ENCODE results near the gene IER5L.

The IER5L gene

GRCh38 chr9:129146441-129146941 is 31.6 kb downstream of the IER5L start:
- TF ChIP-seq CTCF (IDR thresholded peaks at IDR 0.05), result no peak
- no peak overlapping the region for H3K4me3 ChIP-seq (ENCODE audit: low read depth, low read length)
- H3K27me3 ChIP-seq (ENCODE audit: control insufficient read depth, insufficient read depth, low read length), result no peaks in the 10 kb centered on the region
- H2AFZ ChIP-seq, result no peak overlapping the region
- no peaks in the 10 kb centered on the region for H3K36me3 ChIP-seq (ENCODE audit: control insufficient read depth, insufficient read depth, low read length)
- no peaks in the 10 kb centered on the region for H3K9me3 ChIP-seq (ENCODE audit: control insufficient read depth, low read length)
- peaks cover 8% of the 10 kb centered on the region for H3K79me2 ChIP-seq
- H3K4me2 ChIP-seq (ENCODE audit: low read length), result no peak overlapping the region
- H3K4me1 ChIP-seq, result peaks cover 14% of the 10 kb centered on the region
- no peak overlapping the region for H3K9ac ChIP-seq
- peak overlapping the region; percentile 57 for H3K27ac ChIP-seq

- Histone ChIP-seq H3K9me3 (ENCODE audit: control insufficient read depth, low read length) (no peaks in the 10 kb centered on the region), H2AFZ (no peak overlapping the region), H3K36me3 (ENCODE audit: control insufficient read depth, insufficient read depth, low read length) (no peaks in the 10 kb centered on the region), H3K4me3 (ENCODE audit: low read depth, low read length) (no peak overlapping the region), H3K27me3 (ENCODE audit: control insufficient read depth, insufficient read depth, low read length) (no peaks in the 10 kb centered on the region), H3K4me2 (ENCODE audit: low read length) (no peak overlapping the region), H3K79me2 (peaks cover 8% of the 10 kb centered on the region), H3K27ac (peak overlapping the region; percentile 57), H3K9ac (no peak overlapping the region), H3K4me1 (peaks cover 20% of the 10 kb centered on the region)
- TF ChIP-seq CTCF (IDR thresholded peaks at IDR 0.05), result no peak
Observed at GRCh38 chr9:129145841-129146292, 32.2 kb downstream of the IER5L start.

GRCh38 chr9:129145316-129145715 is 32.7 kb downstream of the IER5L start:
- Histone ChIP-seq H3K4me2 (ENCODE audit: low read length) (no peak overlapping the region), H3K27me3 (ENCODE audit: control insufficient read depth, insufficient read depth, low read length) (no peaks in the 10 kb centered on the region), H3K79me2 (peaks cover 8% of the 10 kb centered on the region), H3K9ac (no peak overlapping the region), H3K4me3 (ENCODE audit: low read depth, low read length) (no peak overlapping the region), H3K27ac (peak overlapping the region; percentile 39), H3K4me1 (peaks cover 24% of the 10 kb centered on the region), H3K9me3 (ENCODE audit: control insufficient read depth, low read length) (no peaks in the 10 kb centered on the region), H3K36me3 (ENCODE audit: control insufficient read depth, insufficient read depth, low read length) (no peaks in the 10 kb centered on the region), H2AFZ (no peak overlapping the region)
- TF ChIP-seq CTCF (IDR thresholded peaks at IDR 0.05), result no peak

GRCh38 chr9:129143031-129143927 is 34.8 kb downstream of the IER5L start:
- peak overlapping the region; percentile 56 for H3K4me2 ChIP-seq (ENCODE audit: low read length)
- no peaks in the 10 kb centered on the region for H3K9me3 ChIP-seq (ENCODE audit: control insufficient read depth, low read length)
- no peaks in the 10 kb centered on the region for H3K27me3 ChIP-seq (ENCODE audit: control insufficient read depth, insufficient read depth, low read length)
- no peaks in the 10 kb centered on the region for H3K36me3 ChIP-seq (ENCODE audit: control insufficient read depth, insufficient read depth, low read length)
- peak; percentile 80 for TF ChIP-seq CTCF (IDR thresholded peaks at IDR 0.05)
- H3K27ac ChIP-seq, result peak overlapping the region; percentile 100
- peaks cover 34% of the 10 kb centered on the region for H3K4me1 ChIP-seq
- peak overlapping the region; percentile 18 for H3K4me3 ChIP-seq (ENCODE audit: low read depth, low read length)
- H3K79me2 ChIP-seq, result peaks cover 8% of the 10 kb centered on the region
- H2AFZ ChIP-seq, result no peak overlapping the region
- peak overlapping the region; percentile 21 for H3K9ac ChIP-seq

All from parathyroid adenoma (tissue), 2 donors.